Liver (tissue), 9 donors: ENCODE measurements around the gene CDK15. TPM values are rescaled to one million over a fixed set of nuclear protein-coding genes. Genes with fewer than 3 reads are reported as not detected.

Source experiments
- DNase-seq: peaks from one replicate; pipeline ENCODE4 v3.0.0-alpha.2; 2017; ENCODE audit warnings: low spot score
- H3K27ac ChIP-seq, 2 donors: one replicate each; pipeline ENCODE4 v1.7.0; 2013; ENCODE audit warnings: inconsistent platforms in 2 of 2, low read length in 2 of 2, control low read depth in 1 of 2, low read depth in 1 of 2, mild to moderate bottlenecking in 1 of 2
- H3K27me3 ChIP-seq, 4 donors: one replicate each; pipeline versions ENCODE4 v1.6.1 to v1.7.0; 2013; ENCODE audit warnings: low read length in 3 of 4, inconsistent platforms in 1 of 4, mild to moderate bottlenecking in 1 of 4, moderate library complexity in 1 of 4; ENCODE audit not compliant: control insufficient read depth in 4 of 4, insufficient read depth in 4 of 4
- H3K36me3 ChIP-seq, 4 donors: one replicate each; pipeline versions ENCODE4 v1.6.1 to v1.7.0; 2013; ENCODE audit warnings: low read length in 3 of 4, mild to moderate bottlenecking in 3 of 4, low read depth in 1 of 4, moderate library complexity in 1 of 4; ENCODE audit not compliant: control insufficient read depth in 4 of 4, insufficient read depth in 3 of 4
- H3K4me1 ChIP-seq, 4 donors: one replicate each; pipeline versions ENCODE4 v1.6.1 to v1.7.0; 2013; ENCODE audit warnings: low read length in 3 of 4, mild to moderate bottlenecking in 3 of 4, moderate library complexity in 1 of 4; ENCODE audit not compliant: control insufficient read depth in 4 of 4, insufficient read depth in 4 of 4
- H3K4me3 ChIP-seq, 3 donors: one replicate each; pipeline versions ENCODE4 v1.6.1 to v1.7.0; 2013; ENCODE audit warnings: low read length in 3 of 3, control low read depth in 1 of 3, low read depth in 1 of 3, mild to moderate bottlenecking in 1 of 3
- H3K9ac ChIP-seq, 2 donors: one replicate each; pipeline ENCODE4 v1.7.0; 2013; ENCODE audit warnings: low read length in 2 of 2, mild to moderate bottlenecking in 2 of 2, moderate library complexity in 2 of 2, control low read depth in 1 of 2, low read depth in 1 of 2
- H3K9me3 ChIP-seq, 4 donors: one replicate each; pipeline versions ENCODE4 v1.6.1 to v1.7.0; 2013; ENCODE audit warnings: low read length in 3 of 4; ENCODE audit not compliant: control insufficient read depth in 4 of 4
- EGR1 ChIP-seq, 2 donors: IDR thresholded peaks; 2 replicates each; pipeline ENCODE4 v1.6.1; 2016 to 2018; ENCODE audit warnings: antibody characterized with exemption in 2 of 2, low read depth in 2 of 2
- FOXA1 ChIP-seq: IDR thresholded peaks from 2 replicates; pipeline ENCODE4 v1.6.1; 2016; ENCODE audit warnings: antibody characterized with exemption
- FOXA2 ChIP-seq: IDR thresholded peaks from 2 replicates; pipeline ENCODE4 v1.6.1; 2016; ENCODE audit warnings: antibody characterized with exemption
- GABPA ChIP-seq, 2 donors: IDR thresholded peaks in 1 of 2; conservative IDR thresholded peaks in 1 of 2; 2 replicates each; pipeline ENCODE4 v1.6.1; 2016; ENCODE audit warnings: antibody characterized with exemption in 2 of 2, mild to moderate bottlenecking in 1 of 2, moderate library complexity in 1 of 2
- HNF4A ChIP-seq, 2 donors: conservative IDR thresholded peaks; 2 replicates each; pipeline ENCODE4 v1.6.1; 2016; ENCODE audit warnings: antibody characterized with exemption in 2 of 2, mild to moderate bottlenecking in 2 of 2
- HNF4G ChIP-seq: IDR thresholded peaks from 2 replicates; pipeline ENCODE4 v1.6.1; 2016; ENCODE audit warnings: antibody characterized with exemption
- JUND ChIP-seq, 2 donors: IDR thresholded peaks; 2 replicates each; pipeline ENCODE4 v1.6.1; 2016; ENCODE audit warnings: antibody characterized with exemption in 2 of 2
- NR2F2 ChIP-seq: IDR thresholded peaks from 2 replicates; pipeline ENCODE4 v1.6.1; 2016; ENCODE audit warnings: antibody characterized with exemption
- RAD21 ChIP-seq, 2 donors: IDR thresholded peaks; 2 replicates each; pipeline ENCODE4 v1.6.1; 2016; ENCODE audit warnings: antibody characterized with exemption in 2 of 2, mild to moderate bottlenecking in 2 of 2
- RXRA ChIP-seq, 2 donors: IDR thresholded peaks; 2 replicates each; pipeline ENCODE4 v1.6.1; 2017 to 2018; ENCODE audit warnings: antibody characterized with exemption in 2 of 2, mild to moderate bottlenecking in 1 of 2
- SP1 ChIP-seq: IDR thresholded peaks from 2 replicates; pipeline ENCODE4 v1.6.1; 2018; ENCODE audit warnings: antibody characterized with exemption, mild to moderate bottlenecking
- TAF1 ChIP-seq: conservative IDR thresholded peaks from 2 replicates; pipeline ENCODE4 v1.6.1; 2016; ENCODE audit warnings: antibody characterized with exemption, mild to moderate bottlenecking
- YY1 ChIP-seq: IDR thresholded peaks from 2 replicates; pipeline ENCODE4 v1.6.1; 2016; ENCODE audit warnings: antibody characterized with exemption, mild to moderate bottlenecking
- WGBS: extraction: QIAGEN DNeasy Blood & Tissue Kit; methylation state at CpG from one replicate; pipeline ENCODE4 v1.1.7; 2013; 5-methylcytosine and 5-hydroxymethylcytosine counted together
- polyA plus RNA-seq, 2 donors: library from polyadenylated mRNA; stranded (reverse) in 1 of 2; unstranded in 1 of 2; fragments of 200-250 nt in 1 of 2; fragments of >200 nt in 1 of 2; fragmentation: Nextera tagmentation in 1 of 2; extraction: Ambion mirVana in 1 of 2; gene quantifications; one replicate each; pipeline versions ENCODE4 v1.2.1 to v1.2.3, GENCODE V29; 2013 to 2015
- total RNA-seq, 2 donors: library from RNA; depleted of rRNA; stranded (reverse); fragments of >200 nt; gene quantifications; one replicate each; pipeline ENCODE4 v1.2.3, GENCODE V29; 2014
- TF ChIP-seq, protein P1 (sequence below): IDR thresholded peaks from 2 replicates; pipeline ENCODE4 v1.6.1; 2016; ENCODE audit warnings: antibody characterized with exemption
- TF ChIP-seq, protein P2 (sequence below): IDR thresholded peaks from 2 replicates; pipeline ENCODE4 v1.6.1; 2016; ENCODE audit warnings: antibody characterized with exemption, mild to moderate bottlenecking
- TF ChIP-seq, protein P3 (sequence below): IDR thresholded peaks from 2 replicates; pipeline ENCODE4 v1.6.1; 2016; ENCODE audit warnings: antibody characterized with exemption
- TF ChIP-seq, protein P4 (sequence below): fragments of 150-350 bp; IDR thresholded peaks from 2 replicates; pipeline ENCODE4 v1.5.1; 2017; ENCODE audit warnings: improper control_type of control experiment, low read depth, low read length; ENCODE audit not compliant: missing input control
- TF ChIP-seq, protein P5 (sequence below): IDR thresholded peaks from 2 replicates; pipeline ENCODE4 v1.6.1; 2016; ENCODE audit warnings: antibody characterized with exemption
- donor health status: healthy.
- donor health status: healthy.
- donor health status: healthy.
- donor health status: healthy.
- donor health status: healthy.

The CDK15 gene
- total and polyA plus RNA-seq, 4 donors: under 0.01 to 0.47 (median 0.06) TPM; not detected in 1

DNA sequence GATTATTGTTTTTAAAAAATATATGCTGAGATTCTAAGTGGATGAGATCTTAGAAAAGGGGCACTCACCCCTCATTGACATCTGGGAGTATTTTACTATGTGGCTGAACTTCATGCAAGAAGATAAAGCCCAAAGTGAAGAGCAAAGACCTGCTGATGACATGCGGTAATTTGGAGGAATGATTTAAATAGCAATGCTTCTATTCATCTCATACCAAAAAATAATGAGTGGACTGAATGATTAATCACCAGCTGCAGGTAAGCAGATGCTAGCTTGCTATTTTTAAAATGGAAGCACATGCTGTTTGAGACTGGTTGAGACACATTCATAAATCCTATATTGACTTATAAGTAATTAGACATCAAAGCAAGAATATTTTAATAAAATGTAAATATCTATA is 12.7 kb upstream of the CDK15 start:
- Histone ChIP-seq H3K4me3 (no peak overlapping the region), H3K27me3 (no peaks in the 10 kb centered on the region), H3K36me3 (no peaks in the 10 kb centered on the region), H3K27ac (no peak overlapping the region), H3K4me1 (peaks cover 0 to 6% (median 4%) of the 10 kb centered on the region in 4 donors), H3K9me3 (no peaks in the 10 kb centered on the region), H3K9ac (no peak overlapping the region)
- no peak for DNase-seq
- TF ChIP-seq, protein P1, sequence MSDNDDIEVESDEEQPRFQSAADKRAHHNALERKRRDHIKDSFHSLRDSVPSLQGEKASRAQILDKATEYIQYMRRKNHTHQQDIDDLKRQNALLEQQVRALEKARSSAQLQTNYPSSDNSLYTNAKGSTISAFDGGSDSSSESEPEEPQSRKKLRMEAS: no peak
- TF ChIP-seq RXRA (IDR thresholded peaks at IDR 0.05) (no peak), JUND (IDR thresholded peaks at IDR 0.05) (no peak), NR2F2 (no peak), SP1 (no peak), HNF4A (conservative IDR thresholded peaks at IDR 0.05) (no peak), FOXA1 (no peak), HNF4G (no peak), TAF1 (no peak), RAD21 (IDR thresholded peaks at IDR 0.05) (no peak), EGR1 (IDR thresholded peaks at IDR 0.05; ENCODE audit: low read depth in 2 of 2) (no peak), FOXA2 (no peak), GABPA (IDR thresholded peaks at IDR 0.05 in 1 of 2, conservative IDR thresholded peaks at IDR 0.05 in 1 of 2) (no peak), YY1 (no peak)
- TF ChIP-seq, protein P2, sequence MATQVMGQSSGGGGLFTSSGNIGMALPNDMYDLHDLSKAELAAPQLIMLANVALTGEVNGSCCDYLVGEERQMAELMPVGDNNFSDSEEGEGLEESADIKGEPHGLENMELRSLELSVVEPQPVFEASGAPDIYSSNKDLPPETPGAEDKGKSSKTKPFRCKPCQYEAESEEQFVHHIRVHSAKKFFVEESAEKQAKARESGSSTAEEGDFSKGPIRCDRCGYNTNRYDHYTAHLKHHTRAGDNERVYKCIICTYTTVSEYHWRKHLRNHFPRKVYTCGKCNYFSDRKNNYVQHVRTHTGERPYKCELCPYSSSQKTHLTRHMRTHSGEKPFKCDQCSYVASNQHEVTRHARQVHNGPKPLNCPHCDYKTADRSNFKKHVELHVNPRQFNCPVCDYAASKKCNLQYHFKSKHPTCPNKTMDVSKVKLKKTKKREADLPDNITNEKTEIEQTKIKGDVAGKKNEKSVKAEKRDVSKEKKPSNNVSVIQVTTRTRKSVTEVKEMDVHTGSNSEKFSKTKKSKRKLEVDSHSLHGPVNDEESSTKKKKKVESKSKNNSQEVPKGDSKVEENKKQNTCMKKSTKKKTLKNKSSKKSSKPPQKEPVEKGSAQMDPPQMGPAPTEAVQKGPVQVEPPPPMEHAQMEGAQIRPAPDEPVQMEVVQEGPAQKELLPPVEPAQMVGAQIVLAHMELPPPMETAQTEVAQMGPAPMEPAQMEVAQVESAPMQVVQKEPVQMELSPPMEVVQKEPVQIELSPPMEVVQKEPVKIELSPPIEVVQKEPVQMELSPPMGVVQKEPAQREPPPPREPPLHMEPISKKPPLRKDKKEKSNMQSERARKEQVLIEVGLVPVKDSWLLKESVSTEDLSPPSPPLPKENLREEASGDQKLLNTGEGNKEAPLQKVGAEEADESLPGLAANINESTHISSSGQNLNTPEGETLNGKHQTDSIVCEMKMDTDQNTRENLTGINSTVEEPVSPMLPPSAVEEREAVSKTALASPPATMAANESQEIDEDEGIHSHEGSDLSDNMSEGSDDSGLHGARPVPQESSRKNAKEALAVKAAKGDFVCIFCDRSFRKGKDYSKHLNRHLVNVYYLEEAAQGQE: no peak
- TF ChIP-seq, protein P3, sequence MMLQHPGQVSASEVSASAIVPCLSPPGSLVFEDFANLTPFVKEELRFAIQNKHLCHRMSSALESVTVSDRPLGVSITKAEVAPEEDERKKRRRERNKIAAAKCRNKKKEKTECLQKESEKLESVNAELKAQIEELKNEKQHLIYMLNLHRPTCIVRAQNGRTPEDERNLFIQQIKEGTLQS: no peak
- TF ChIP-seq, protein P4, sequence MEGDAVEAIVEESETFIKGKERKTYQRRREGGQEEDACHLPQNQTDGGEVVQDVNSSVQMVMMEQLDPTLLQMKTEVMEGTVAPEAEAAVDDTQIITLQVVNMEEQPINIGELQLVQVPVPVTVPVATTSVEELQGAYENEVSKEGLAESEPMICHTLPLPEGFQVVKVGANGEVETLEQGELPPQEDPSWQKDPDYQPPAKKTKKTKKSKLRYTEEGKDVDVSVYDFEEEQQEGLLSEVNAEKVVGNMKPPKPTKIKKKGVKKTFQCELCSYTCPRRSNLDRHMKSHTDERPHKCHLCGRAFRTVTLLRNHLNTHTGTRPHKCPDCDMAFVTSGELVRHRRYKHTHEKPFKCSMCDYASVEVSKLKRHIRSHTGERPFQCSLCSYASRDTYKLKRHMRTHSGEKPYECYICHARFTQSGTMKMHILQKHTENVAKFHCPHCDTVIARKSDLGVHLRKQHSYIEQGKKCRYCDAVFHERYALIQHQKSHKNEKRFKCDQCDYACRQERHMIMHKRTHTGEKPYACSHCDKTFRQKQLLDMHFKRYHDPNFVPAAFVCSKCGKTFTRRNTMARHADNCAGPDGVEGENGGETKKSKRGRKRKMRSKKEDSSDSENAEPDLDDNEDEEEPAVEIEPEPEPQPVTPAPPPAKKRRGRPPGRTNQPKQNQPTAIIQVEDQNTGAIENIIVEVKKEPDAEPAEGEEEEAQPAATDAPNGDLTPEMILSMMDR: no peak
- TF ChIP-seq, protein P5, sequence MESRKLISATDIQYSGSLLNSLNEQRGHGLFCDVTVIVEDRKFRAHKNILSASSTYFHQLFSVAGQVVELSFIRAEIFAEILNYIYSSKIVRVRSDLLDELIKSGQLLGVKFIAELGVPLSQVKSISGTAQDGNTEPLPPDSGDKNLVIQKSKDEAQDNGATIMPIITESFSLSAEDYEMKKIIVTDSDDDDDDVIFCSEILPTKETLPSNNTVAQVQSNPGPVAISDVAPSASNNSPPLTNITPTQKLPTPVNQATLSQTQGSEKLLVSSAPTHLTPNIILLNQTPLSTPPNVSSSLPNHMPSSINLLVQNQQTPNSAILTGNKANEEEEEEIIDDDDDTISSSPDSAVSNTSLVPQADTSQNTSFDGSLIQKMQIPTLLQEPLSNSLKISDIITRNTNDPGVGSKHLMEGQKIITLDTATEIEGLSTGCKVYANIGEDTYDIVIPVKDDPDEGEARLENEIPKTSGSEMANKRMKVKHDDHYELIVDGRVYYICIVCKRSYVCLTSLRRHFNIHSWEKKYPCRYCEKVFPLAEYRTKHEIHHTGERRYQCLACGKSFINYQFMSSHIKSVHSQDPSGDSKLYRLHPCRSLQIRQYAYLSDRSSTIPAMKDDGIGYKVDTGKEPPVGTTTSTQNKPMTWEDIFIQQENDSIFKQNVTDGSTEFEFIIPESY: no peak
- WGBS: 94% methylated on average over 1 of the region's 1 CpG
